CD1c-positive myeloid dendritic cell (primary cell): Measurements from ENCODE around the gene ACBD5.
A peak's percentile ranks its signal among the peaks of the same experiment; 100 is the strongest.
"Not testable (repeated sequence)": the region's sequence is repeated elsewhere in the genome, so short reads cannot be mapped to it uniquely, and the experiment has no call there.

Source experiments
- DNase-seq: peaks from one replicate; pipeline ENCODE4 v3.0.0-alpha.2; 2016; ENCODE audit errors: extremely low spot score

ACBD5 gene

GRCh38 chr10:27240212-27241009 is at the start of gene ACBD5:
Gene ACBD5, minus strand, starts transcription at chr10:27240797. Its CDS starts 109 bp downstream, at chr10:27240688.
- DNase-seq = peak; percentile 96

- DNase-seq = no peak
Measured at GRCh38 chr10:27285093-27285492, 44.5 kb upstream of the ACBD5 start.

GRCh38 chr10:27276581-27276980 is 36.0 kb upstream of the ACBD5 start:
- DNase-seq = no peak

GRCh38 chr10:27266025-27266424 is 25.4 kb upstream of the ACBD5 start:
- DNase-seq = not testable (repeated sequence)

- DNase-seq = not testable (repeated sequence)
Measured at GRCh38 chr10:27262788-27263187, 22.2 kb upstream of the ACBD5 start.

- DNase-seq = no peak
Measured at GRCh38 chr10:27258838-27259812, 18.5 kb upstream of the ACBD5 start.

GRCh38 chr10:27258492-27258837 is 17.9 kb upstream of the ACBD5 start:
- DNase-seq = no peak

GRCh38 chr10:27256299-27257189 is 15.9 kb upstream of the ACBD5 start:
- no peak for DNase-seq

GRCh38 chr10:27253576-27253975 is 13.0 kb upstream of the ACBD5 start:
- no peak for DNase-seq

- peak; percentile 79 for DNase-seq
Measured at GRCh38 chr10:27252267-27253000, 11.8 kb upstream of the ACBD5 start.

GRCh38 chr10:27251554-27251953 is 11.0 kb upstream of the ACBD5 start:
- no peak for DNase-seq

- DNase-seq = no peak
Measured at GRCh38 chr10:27248215-27248614, 7.6 kb upstream of the ACBD5 start.

GRCh38 chr10:27247441-27247840 is 6.8 kb upstream of the ACBD5 start:
- no peak for DNase-seq

GRCh38 chr10:27247006-27247405 is 6.4 kb upstream of the ACBD5 start:
- DNase-seq = no peak

- no peak for DNase-seq
Measured at GRCh38 chr10:27245836-27246235, 5.2 kb upstream of the ACBD5 start.

- no peak for DNase-seq
Measured at GRCh38 chr10:27244976-27245375, 4.4 kb upstream of the ACBD5 start.

GRCh38 chr10:27242951-27243551 is 2.5 kb upstream of the ACBD5 start:
- peak; percentile 78 for DNase-seq

GRCh38 chr10:27242473-27242950 is 1.9 kb upstream of the ACBD5 start:
- DNase-seq = no peak

GRCh38 chr10:27241652-27242472 is 1.3 kb upstream of the ACBD5 start:
- DNase-seq = peak; percentile 97
